ENCODE measurements around the gene ZNF543. TPM values are rescaled to one million over a fixed set of nuclear protein-coding genes. Genes with fewer than 3 reads are reported as not detected.
A peak's percentile ranks its signal among the peaks of the same experiment; 100 is the strongest.

ZNF543 gene
- total and polyA plus RNA-seq, 2 of the 8 experiments (the other 6 are each of a cell fraction or from before 2014, with no cell fraction given) = 1.8 to 9.0 TPM

DNA sequence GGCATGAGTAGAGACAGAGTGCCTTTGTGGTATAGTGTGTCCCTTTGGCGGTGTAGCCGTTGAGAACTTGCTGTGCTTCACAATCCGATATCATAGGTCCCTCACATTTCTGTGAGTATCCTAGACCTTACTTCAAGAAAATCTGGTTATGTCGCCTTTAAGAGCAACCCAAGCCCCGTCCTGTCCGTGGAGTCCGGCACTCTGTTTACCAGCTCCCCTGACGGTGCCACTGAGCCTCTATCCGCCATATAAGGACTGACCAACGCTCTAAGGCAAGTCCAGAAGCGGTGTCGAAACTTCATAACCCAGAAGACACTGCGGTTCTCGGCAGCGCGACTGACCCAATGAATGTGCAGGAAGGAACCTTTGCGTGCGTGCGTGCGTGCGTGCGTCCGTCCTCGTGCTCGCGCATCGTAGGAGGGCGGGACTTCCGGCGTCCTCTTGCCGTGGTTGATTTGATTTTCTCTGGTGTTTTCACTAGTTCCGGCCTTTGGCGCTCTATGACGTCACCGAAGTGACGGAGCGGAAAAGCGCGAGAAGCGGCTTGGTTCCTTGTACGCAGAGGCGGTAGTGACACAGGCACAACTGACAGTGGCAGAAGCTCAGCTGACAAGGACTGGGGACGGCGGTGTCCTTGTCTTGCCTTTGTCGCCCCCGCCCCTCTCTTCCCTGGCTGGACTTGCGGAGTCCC is 42.9 kb downstream of the ZNF543 start, which contains the start of the genes TRAPPC2B and ZNF547:
TSS of gene TRAPPC2B (plus strand) at position 555 of the 691 bp plus-strand sequence. CDS start 1,283 bp downstream, outside the sequence.
TSS of gene ZNF547 (plus strand) at position 555 of the 691 bp plus-strand sequence. CDS start 5,005 bp downstream, outside the sequence.
- Histone ChIP-seq H4K8ac (ENCODE audit: extremely low read depth, insufficient read depth, low read length) (no peak within 1 kb of the TSS; the same call in 1 of the 2 replicates), H2BK5ac (ENCODE audit: low read depth, low read length) (peak within 1 kb of the TSS; percentile 91; the same call in 1 of the 2 replicates), H4K20me1 (replicated peaks in 1 of 2; ENCODE audit: control insufficient read depth in 1 of 2, insufficient read depth in 2 of 2, low read length in 2 of 2) (no peaks in the 10 kb centered on the region), H3K4me3 (ENCODE audit: extremely low read depth in 1 of 4, insufficient read depth in 2 of 4, low read depth in 3 of 4, low read length in 4 of 4) (peak within 1 kb of the TSS; percentile 64 to 81 (median 66)), H3K36me3 (ENCODE audit: control insufficient read depth in 2 of 4, insufficient read depth in 4 of 4, low read length in 3 of 4) (no peaks in the 10 kb centered on the region; a peak in 1 of 8 replicates), H3K27me3 (replicated peaks in 1 of 4; ENCODE audit: control insufficient read depth in 3 of 4, extremely low read depth in 1 of 4, insufficient read depth in 3 of 4, low read length in 3 of 4) (no peaks in the 10 kb centered on the region), H4K5ac (ENCODE audit: insufficient read length, low read depth, low read length) (peak within 1 kb of the TSS; percentile 35), H2AK5ac (ENCODE audit: low read depth, low read length) (no peak within 1 kb of the TSS), H2AFZ (ENCODE audit: low read length) (peak within 1 kb of the TSS; percentile 18), H3K56ac (replicated peaks; ENCODE audit: insufficient read length, low read depth, low read length) (no peak within 1 kb of the TSS), H3K9ac (replicated peaks in 1 of 4; ENCODE audit: extremely low read depth in 1 of 4, low read depth in 3 of 4, low read length in 3 of 4) (peak within 1 kb of the TSS; percentile 36 to 97 (median 70)), H3K27ac (ENCODE audit: low read depth, low read length) (peak within 1 kb of the TSS; percentile 72), H3K4me1 (replicated peaks in 1 of 4; ENCODE audit: control insufficient read depth in 3 of 4, insufficient read depth in 4 of 4, low read length in 3 of 4) (peaks cover 0 to 2% (median 1%) of the 10 kb centered on the region in 4 experiments; a peak in 2 of 7 replicates), H3K4ac (replicated peaks; ENCODE audit: insufficient read length, low read depth, low read length) (peak within 1 kb of the TSS; percentile 19), H3K14ac (ENCODE audit: insufficient read length) (no peak within 1 kb of the TSS), H3K18ac (ENCODE audit: extremely low read depth, low read length) (0 out of 2 replicates have a peak within 1 kb of the TSS, but pooled peaks have one; percentile 53), H2BK20ac (ENCODE audit: low read length) (no peak within 1 kb of the TSS), H3K23me2 (ENCODE audit: low read depth, low read length) (peaks cover 9% of the 10 kb centered on the region), H3K4me2 (ENCODE audit: insufficient read depth in 1 of 2, low read depth in 2 of 2, low read length in 2 of 2) (peak within 1 kb of the TSS; percentile 69 to 77), H2BK12ac (ENCODE audit: low read depth, low read length) (peak within 1 kb of the TSS; percentile 43; the same call in 1 of the 2 replicates), H3K79me1 (ENCODE audit: low read depth, low read length) (no peaks in the 10 kb centered on the region; the same call in 1 of the 2 replicates), H3K9me3 (ENCODE audit: insufficient read depth in 2 of 2, low read depth in 1 of 2, low read length in 1 of 2) (no peaks in the 10 kb centered on the region), H4K91ac (replicated peaks; ENCODE audit: insufficient read length, low read length) (peak within 1 kb of the TSS; percentile 57), H2BK120ac (replicated peaks; ENCODE audit: low read depth, low read length) (no peak within 1 kb of the TSS), H2BK15ac (ENCODE audit: low read length) (no peak within 1 kb of the TSS), H3K23ac (ENCODE audit: insufficient read length) (no peak within 1 kb of the TSS), H3K79me2 (ENCODE audit: control insufficient read depth in 1 of 2, insufficient read depth in 2 of 2, low read length in 2 of 2) (peaks cover 0 to 7% of the 10 kb centered on the region in 2 experiments; a peak in 1 of 4 replicates)
- POLR2A ChIA-PET (ENCODE audit: partially characterized antibody) = interaction anchor here (0.7 to 2.5 kb wide), 9 partner anchors 9 to 106 kb away, joined by 3 to 20 read pairs (median 4); partner anchors contain the start of genes ZNF304, ZNF460 and ZNF548
- FAIRE-seq (peak; percentile 99), DNase-seq (ENCODE audit: low read depth in 1 of 2, low spot score in 2 of 2) (peak; percentile 98 to 99)
- WGBS, 2 experiments (ENCODE audit: extremely low coverage in 1 of 2, insufficient coverage in 1 of 2, insufficient read length in 1 of 2, insufficient replicate concordance in 2 of 2, low coverage in 1 of 2, low lambda C conversion rate in 2 of 2, missing lambda C conversion rate in 1 of 2) = 4% methylated on average over 35 of the region's 47 CpGs; no CpG with 5 or more reads in 1 of the 2 experiments
- CTCF ChIA-PET (ENCODE audit: partially characterized antibody) = no interaction called here
- TF ChIP-seq PHF8 (conservative IDR thresholded peaks at IDR 0.05; ENCODE audit: low read depth, low read length) = peak; percentile 59
- peak; percentile 42; the same call in 1 of the 2 replicates for TF ChIP-seq NRF1 (IDR thresholded peaks at IDR 0.05; ENCODE audit: low read depth, low read length)
- TF ChIP-seq SP1 (IDR thresholded peaks at IDR 0.05; ENCODE audit: low read depth, low read length) = peak; percentile 85
- no peak for TF ChIP-seq BACH1 (IDR thresholded peaks at IDR 0.05; ENCODE audit: low read length)
- TF ChIP-seq GTF2F1 (IDR thresholded peaks at IDR 0.05; ENCODE audit: borderline replicate concordance, low read depth, low read length) = peak; percentile 75; the same call in 1 of the 2 replicates
- TF ChIP-seq JUND (IDR thresholded peaks at IDR 0.05; ENCODE audit: low read length) = peak; percentile 97
- peak; percentile 58; the same call in 1 of the 2 replicates for TF ChIP-seq BRCA1 (IDR thresholded peaks at IDR 0.05; ENCODE audit: low read depth, low read length)
- TF ChIP-seq CHD2 (IDR thresholded peaks at IDR 0.05; ENCODE audit: low read length) = peak; percentile 81
- peak; percentile 59 for TF ChIP-seq KDM4A (IDR thresholded peaks at IDR 0.05; ENCODE audit: low read depth, low read length, severe bottlenecking)
- peak; percentile 74 for TF ChIP-seq SAP30 (IDR thresholded peaks at IDR 0.05; ENCODE audit: insufficient read depth, insufficient replicate concordance, low read length)
- TF ChIP-seq TAF1 (IDR thresholded peaks at IDR 0.05; ENCODE audit: low read depth, low read length) = peak; percentile 94
- TF ChIP-seq SIN3A (conservative IDR thresholded peaks at IDR 0.05 in 1 of 2, IDR thresholded peaks at IDR 0.05 in 1 of 2; ENCODE audit: low read depth in 1 of 2, low read length in 2 of 2) = peak; percentile 88 to 98

Data from H1 (cell line).